Fibroblast of skin of abdomen (primary cell): ENCODE results near the gene KMO.

Source experiments
- DNase-seq: peaks from one replicate; pipeline ENCODE4 v3.0.0-alpha.2; 2013

Gene KMO

DNA sequence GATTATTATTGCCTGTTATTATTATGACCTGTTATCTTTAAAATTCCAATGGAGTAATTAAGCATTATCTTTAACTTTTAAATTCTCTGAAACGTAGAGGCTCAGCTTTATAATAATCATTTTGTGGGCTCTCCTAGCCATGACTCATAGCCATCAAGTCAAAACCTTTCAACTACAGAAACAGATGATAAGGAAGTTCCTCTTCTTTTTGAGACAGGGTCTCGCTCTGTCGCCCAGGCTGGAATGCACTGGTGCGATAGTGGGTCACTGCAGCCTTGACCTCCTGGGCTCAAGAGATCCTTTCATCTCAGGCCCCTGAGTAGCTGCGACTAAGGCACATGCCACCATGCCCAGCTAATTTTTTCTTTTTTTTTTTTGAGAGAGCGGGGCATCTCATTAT, 64.5 kb downstream of the KMO start:
- no peak for DNase-seq

GRCh38 chr1:241598249-241598648, 66.1 kb downstream of the KMO start:
- no peak for DNase-seq

DNA sequence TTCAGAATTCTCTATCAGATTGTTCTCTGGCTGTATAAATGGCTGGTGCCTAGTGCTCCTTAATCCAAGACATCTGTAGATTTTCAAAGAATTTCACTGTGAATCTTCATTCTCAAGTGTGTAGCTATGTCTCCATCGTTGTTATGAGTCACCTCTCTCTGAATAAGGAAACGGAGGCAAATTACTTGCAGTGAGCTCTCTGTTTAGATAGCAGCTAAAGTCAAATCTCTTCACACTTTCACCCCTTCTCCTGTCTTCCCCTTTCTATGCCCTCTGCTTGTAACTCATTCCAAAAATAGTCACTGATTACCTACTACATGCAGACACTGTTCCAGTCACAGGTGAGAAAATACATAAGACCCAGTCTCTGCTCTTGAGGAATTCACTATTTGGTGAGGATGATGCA, 68.3 kb downstream of the KMO start:
- DNase-seq, result peak; percentile 74

- no peak for DNase-seq
Observed at GRCh38 chr1:241603731-241604245, 71.6 kb downstream of the KMO start.

DNA sequence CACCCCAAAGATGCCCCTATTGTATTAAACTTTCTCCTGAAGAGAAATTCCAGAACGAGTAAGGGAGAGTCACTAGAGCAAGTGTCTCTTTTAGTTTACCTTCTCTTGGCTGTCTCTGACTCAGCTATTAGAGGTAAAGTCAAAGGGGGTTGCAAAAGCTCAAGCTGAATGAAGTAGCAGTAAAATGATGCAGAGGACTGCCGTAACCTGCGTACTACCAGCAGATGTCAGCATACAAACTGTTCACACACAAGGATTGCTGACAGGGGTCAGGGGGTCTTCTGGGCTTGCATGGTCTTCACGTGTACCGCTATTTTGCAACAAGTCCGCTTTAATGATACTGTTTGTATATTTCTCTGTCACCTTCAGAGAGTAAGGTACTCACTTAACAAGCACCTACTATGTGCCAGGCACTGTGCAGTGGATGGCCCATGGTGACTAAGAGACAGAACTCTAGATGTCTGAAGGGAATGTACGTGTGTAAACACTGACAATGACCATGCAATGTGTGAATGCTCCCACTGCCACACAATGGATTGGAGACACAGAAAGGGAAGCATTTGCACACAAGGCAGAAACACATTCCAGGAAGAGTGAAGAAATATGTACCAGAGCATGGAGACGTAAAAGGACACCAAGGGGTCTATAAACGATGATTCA, 73.1 kb downstream of the KMO start:
- no peak for DNase-seq

DNA sequence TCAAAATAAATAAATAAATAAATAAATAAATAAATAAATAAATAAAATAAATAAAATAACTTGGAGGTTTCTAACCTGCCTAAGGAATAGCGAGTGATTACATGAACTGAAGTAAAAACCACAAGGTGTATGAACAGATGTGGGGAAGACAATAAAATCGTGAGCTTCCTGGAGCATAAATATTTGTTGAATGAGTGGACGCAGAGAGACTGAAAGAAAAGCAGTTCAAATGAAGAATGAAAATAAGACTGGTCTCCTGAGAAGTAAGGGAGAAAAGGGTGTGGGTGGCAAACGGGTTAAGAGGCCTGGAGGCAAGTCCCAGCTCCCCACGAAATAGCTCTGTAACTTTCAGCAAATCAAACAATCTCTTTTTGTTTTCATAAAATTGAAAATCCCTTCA, 74.4 kb downstream of the KMO start:
- DNase-seq, result no peak

GRCh38 chr1:241607497-241607896, 75.3 kb downstream of the KMO start:
- DNase-seq, result no peak

DNA sequence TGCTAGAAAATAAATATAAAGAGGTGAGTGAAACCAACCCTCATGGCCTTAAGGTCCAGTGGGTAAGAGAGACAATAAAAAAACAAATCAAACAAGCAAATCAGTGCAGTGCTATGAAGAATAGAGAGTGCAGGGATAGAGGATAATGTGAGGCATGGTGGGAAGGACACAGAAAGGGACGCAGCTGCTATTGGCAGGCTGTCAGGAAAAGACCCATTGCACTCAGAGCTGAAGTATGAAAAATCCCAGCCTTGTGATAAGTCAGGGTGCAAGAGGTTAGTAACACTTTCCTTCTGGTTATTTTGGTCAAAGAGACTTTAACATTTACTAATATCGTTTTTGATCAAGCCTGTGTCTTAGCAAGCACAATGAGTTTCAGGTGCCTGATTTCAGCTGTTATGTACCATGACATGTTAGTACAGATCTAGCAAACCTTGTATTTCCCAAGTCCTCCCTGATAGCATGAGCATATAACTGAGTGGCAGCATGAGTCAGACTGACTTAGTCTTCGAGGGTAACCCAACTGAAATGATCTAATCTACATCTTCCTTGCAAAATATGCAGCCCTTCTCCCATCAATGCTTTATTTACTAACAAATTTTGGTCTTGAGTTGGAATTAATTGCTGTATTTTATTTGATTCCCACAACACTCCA, 76.3 kb downstream of the KMO start:
- DNase-seq, result no peak

DNA sequence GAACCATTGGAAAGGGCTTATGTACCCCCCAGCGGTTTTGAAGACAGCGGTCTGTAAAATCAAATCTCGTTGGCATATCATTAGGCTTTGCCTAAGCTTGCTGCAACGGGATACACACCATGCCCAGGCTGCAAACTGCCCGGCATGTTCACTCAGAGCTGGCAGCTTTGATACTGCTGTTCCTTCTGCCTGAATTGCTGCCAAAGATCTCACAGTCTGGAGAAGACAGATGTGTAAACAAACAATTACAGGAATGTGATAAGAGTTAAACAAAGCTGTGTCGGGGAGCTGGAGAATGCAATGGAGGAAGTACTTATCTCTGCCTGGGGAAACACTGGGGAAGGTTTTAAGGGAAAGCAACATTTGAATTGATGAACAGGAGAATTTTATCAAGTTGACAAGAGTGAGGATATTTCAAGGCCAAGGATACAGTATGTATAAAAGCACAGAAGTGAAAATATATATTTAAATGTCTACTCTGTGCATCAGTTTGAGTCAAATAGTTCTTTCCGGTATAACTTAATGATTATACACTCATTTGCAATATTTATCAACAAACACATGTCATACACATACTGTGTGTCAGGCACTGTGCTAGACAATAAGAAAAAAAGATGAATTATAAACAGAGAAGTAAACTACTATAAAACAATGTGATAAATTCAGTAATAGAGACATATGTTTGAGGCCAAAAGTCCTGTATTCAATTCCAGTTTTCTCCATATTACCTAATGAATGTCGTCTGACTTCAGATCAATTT, 78.1 kb downstream of the KMO start:
- no peak for DNase-seq

- DNase-seq, result peak; percentile 63
Observed at GRCh38 chr1:241611063-241611462, 78.9 kb downstream of the KMO start.

GRCh38 chr1:241611736-241612135, 79.6 kb downstream of the KMO start:
- no peak for DNase-seq

DNA sequence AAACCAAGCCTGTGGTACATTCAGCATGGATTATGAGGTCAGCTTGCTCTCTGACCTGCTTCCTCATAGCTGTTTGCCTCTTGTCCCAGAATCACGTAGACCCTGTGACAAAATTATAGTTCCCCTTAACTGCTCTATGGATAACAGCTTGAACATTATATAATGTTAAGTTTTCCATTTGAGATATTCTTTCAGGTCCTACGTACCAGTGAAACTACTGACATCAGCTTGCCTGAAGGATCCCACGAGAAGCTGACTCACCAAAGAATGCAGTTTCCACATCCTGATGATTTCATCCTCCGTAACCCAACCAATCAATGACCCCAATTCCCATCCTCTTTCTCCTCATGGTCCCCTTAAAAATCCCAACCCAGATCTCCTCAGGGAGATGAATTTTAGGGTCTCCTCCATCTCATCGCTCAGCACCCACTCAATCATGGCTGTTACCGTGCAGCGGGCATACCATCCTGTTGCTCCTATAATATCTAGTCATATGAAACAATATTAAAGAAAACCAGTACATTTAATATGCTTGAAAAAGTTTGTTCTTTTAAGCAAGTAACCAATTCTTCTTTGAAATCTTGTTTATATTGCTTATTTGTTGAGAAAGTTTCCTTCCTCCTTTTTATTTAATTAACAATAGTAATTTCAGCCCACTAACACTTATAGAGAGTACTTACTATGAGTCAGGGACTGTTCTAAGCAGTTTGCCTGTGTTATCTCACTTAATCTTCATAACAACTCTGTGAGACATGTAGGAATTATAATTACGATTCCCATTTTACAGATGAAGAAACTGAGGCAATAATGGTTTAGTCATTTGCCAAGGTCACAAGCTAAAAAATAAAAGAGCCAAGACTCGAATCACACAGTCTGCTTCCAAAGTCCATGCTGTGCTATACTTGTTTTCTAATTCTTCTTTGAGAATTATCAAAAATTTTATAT, 80.6 kb downstream of the KMO start:
- peak; percentile 84 for DNase-seq

DNA sequence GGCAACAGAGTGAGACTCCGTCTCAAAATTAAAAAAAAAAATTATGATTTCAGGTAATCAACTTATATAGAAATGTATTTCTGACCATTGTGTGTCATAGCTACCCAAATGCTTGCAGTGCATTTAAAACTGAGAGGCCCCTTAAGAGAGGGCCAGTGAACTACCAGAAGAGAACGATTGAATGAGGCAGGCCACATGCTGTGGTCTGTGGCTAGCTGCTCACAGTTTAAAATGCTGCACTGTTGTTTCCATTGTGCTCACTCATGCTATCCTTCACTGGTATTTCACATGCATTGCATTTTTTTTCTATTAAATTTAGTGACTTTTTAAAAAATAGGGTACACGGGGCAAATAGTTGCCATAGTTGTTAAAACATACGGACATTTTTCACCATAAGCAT, 82.0 kb downstream of the KMO start:
- DNase-seq, result no peak

DNA sequence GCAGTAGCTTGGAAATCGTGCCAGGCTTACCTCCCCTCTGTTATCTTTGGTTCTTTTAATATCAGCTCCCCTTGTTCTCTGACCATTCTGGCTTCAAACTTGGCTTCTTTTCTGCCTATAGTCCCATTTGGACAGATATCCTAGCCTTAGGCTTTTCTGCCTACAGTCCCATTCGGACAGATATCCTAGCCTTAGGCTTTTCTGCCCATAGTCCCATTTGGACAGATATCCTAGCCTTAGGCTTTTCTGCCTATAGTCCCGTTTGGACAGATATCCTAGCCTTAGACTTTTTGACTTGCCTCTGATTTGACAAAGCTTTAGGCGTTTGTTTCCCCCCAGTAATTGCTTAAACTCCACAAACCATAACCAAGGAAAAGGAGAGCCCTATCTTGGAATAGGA, 82.4 kb downstream of the KMO start:
- DNase-seq, result no peak

GRCh38 chr1:241615043-241615974, 83.1 kb downstream of the KMO start:
- DNase-seq, result no peak

DNA sequence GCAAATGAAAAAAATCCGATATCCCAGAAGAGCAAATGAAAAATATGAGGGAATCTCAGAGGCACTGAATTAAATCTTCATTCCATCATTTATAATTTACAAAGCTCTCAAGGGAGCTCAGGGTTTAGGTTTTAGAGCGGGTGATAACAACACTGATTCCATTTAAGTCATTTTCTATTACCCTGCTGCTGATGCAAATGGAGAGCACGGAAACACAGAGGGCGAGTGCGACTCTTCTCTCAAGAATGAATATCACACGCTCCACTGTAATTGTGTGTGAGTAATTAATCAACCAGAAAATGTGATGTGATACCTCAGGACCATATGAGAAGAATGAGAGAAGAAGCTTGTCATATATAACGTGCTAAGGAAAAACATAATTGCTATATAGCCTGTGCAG, 85.2 kb downstream of the KMO start:
- no peak for DNase-seq

- no peak for DNase-seq
Observed at GRCh38 chr1:241622669-241623068, 90.5 kb downstream of the KMO start.

GRCh38 chr1:241624935-241625334, 92.8 kb downstream of the KMO start:
- DNase-seq, result no peak

GRCh38 chr1:241627453-241628259, 95.5 kb downstream of the KMO start:
- peak; percentile 69 for DNase-seq

- no peak for DNase-seq
Observed at GRCh38 chr1:241630005-241630404, 97.8 kb downstream of the KMO start.
